SKM-1 treated with dmso at 0.1 percent for 144 hours (cell line): Measurements from ENCODE around the gene MAML1.

Source experiments
- DNase-seq: peaks from one replicate; lab custom pipeline; 2025; ENCODE audit not compliant: unreplicated experiment; lab: John Stamatoyannopoulos, UW

MAML1 gene

GRCh38 chr5:179803651-179804554, 71.3 kb downstream of the MAML1 start:
- peak; percentile 78 for DNase-seq

GRCh38 chr5:179804555-179804947, 71.9 kb downstream of the MAML1 start:
- DNase-seq, result no peak

- no peak for DNase-seq
Measured at GRCh38 chr5:179805070-179805528, 72.5 kb downstream of the MAML1 start.

GRCh38 chr5:179805529-179806249, 73.1 kb downstream of the MAML1 start:
- DNase-seq, result no peak

GRCh38 chr5:179806250-179807048, 73.8 kb downstream of the MAML1 start, which contains the start of gene MGAT4B:
MGAT4B (minus strand) TSS chr5:179806866; CDS start chr5:179806583, 283 bp downstream.
- DNase-seq, result peak; percentile 69

- no peak for DNase-seq
Measured at GRCh38 chr5:179812135-179812825, 79.7 kb downstream of the MAML1 start.

- DNase-seq, result no peak
Measured at GRCh38 chr5:179812997-179813607, 80.5 kb downstream of the MAML1 start.

- no peak for DNase-seq
Measured at GRCh38 chr5:179814090-179814489, 81.5 kb downstream of the MAML1 start.

GRCh38 chr5:179815491-179816249, 83.0 kb downstream of the MAML1 start:
- no peak for DNase-seq

GRCh38 chr5:179816401-179816795, 83.8 kb downstream of the MAML1 start:
- no peak for DNase-seq

GRCh38 chr5:179816796-179817469, 84.3 kb downstream of the MAML1 start:
- DNase-seq, result no peak

GRCh38 chr5:179817470-179817840, 84.8 kb downstream of the MAML1 start:
- DNase-seq, result no peak

GRCh38 chr5:179817890-179818745, 85.5 kb downstream of the MAML1 start:
- DNase-seq, result no peak

GRCh38 chr5:179818746-179819295, 86.2 kb downstream of the MAML1 start:
- DNase-seq, result peak; percentile 70

- peak; percentile 21 for DNase-seq
Measured at GRCh38 chr5:179819296-179820126, 86.9 kb downstream of the MAML1 start.

GRCh38 chr5:179820127-179820482, 87.5 kb downstream of the MAML1 start:
- no peak for DNase-seq
